ENCODE measurements around the gene TIMP3. TPM values are rescaled to one million over a fixed set of nuclear protein-coding genes. Genes with fewer than 3 reads are reported as not detected.

Gene TIMP3
- polyA plus RNA-seq, 1 donor (not counting 4 experiments of a cell fraction or from before 2014, with no cell fraction given), result 34.3 TPM

- Histone ChIP-seq H3K4me3 (ENCODE audit: control insufficient read depth in 2 of 3, extremely low read depth in 1 of 3, insufficient read depth in 2 of 3, low read depth in 1 of 3, low read length in 3 of 3) (no peak overlapping the region), H3K4me1 (ENCODE audit: control insufficient read depth, extremely low read depth, insufficient read depth, low read length) (no peaks in the 10 kb centered on the region), H3K36me3 (ENCODE audit: control insufficient read depth in 2 of 2, extremely low read depth in 1 of 2, insufficient read depth in 2 of 2, low read length in 2 of 2) (no peaks in the 10 kb centered on the region), H3K9ac (ENCODE audit: control insufficient read depth, extremely low read depth, insufficient read depth, low read length) (no peak overlapping the region), H3K27ac (ENCODE audit: control insufficient read depth, insufficient read depth, low read length) (no peak overlapping the region), H2AFZ (ENCODE audit: control insufficient read depth, low read length) (no peak overlapping the region), H3K79me2 (ENCODE audit: control insufficient read depth, insufficient read depth, low read length) (no peaks in the 10 kb centered on the region), H3K4me2 (ENCODE audit: control insufficient read depth, extremely low read depth, insufficient read depth, low read depth, low read length) (no peak overlapping the region), H4K20me1 (ENCODE audit: control insufficient read depth, extremely low read depth, insufficient read depth, low read length) (no peaks in the 10 kb centered on the region), H3K27me3 (ENCODE audit: control insufficient read depth, extremely low read depth, insufficient read depth, low read length) (peaks cover 2% of the 10 kb centered on the region), H3K9me3 (ENCODE audit: control insufficient read depth, low read depth, low read length) (no peaks in the 10 kb centered on the region), H3K9me1 (ENCODE audit: control insufficient read depth, extremely low read depth, insufficient read depth, low read length) (no peaks in the 10 kb centered on the region)
- dilution Hi-C loops (cut with MboI; ENCODE audit: extremely low pct_ligation_motif_present, low sequenced_read_pairs), result no loop called here
- TF ChIP-seq CTCF (optimal IDR thresholded peaks at IDR 0.05 in 1 of 3, IDR thresholded peaks at IDR 0.05 in 1 of 3, conservative IDR thresholded peaks at IDR 0.05 in 1 of 3; ENCODE audit: extremely low read depth in 1 of 3, insufficient read depth in 2 of 3, low read length in 3 of 3) (no peak), EZH2 (IDR thresholded peaks at IDR 0.05; ENCODE audit: low read length) (no peak)
- FAIRE-seq, result no peak
- no peak for DNase-seq (ENCODE audit: low read depth, low spot score)
Measured at GRCh38 chr22:32758866-32759385, 42.6 kb upstream of the TIMP3 start.

GRCh38 chr22:32760396-32760795 lies 41.1 kb upstream of the TIMP3 start:
- Histone ChIP-seq H3K4me1 (ENCODE audit: control insufficient read depth, extremely low read depth, insufficient read depth, low read length) (peaks cover 3% of the 10 kb centered on the region), H3K36me3 (ENCODE audit: control insufficient read depth in 2 of 2, extremely low read depth in 1 of 2, insufficient read depth in 2 of 2, low read length in 2 of 2) (no peaks in the 10 kb centered on the region), H3K4me2 (ENCODE audit: control insufficient read depth, extremely low read depth, insufficient read depth, low read depth, low read length) (no peak overlapping the region), H2AFZ (ENCODE audit: control insufficient read depth, low read length) (no peak overlapping the region), H3K9me1 (ENCODE audit: control insufficient read depth, extremely low read depth, insufficient read depth, low read length) (no peaks in the 10 kb centered on the region), H3K4me3 (ENCODE audit: control insufficient read depth in 2 of 3, extremely low read depth in 1 of 3, insufficient read depth in 2 of 3, low read depth in 1 of 3, low read length in 3 of 3) (no peak overlapping the region), H3K9me3 (ENCODE audit: control insufficient read depth, low read depth, low read length) (no peaks in the 10 kb centered on the region), H3K27ac (ENCODE audit: control insufficient read depth, insufficient read depth, low read length) (no peak overlapping the region), H3K27me3 (ENCODE audit: control insufficient read depth, extremely low read depth, insufficient read depth, low read length) (peaks cover 2% of the 10 kb centered on the region), H4K20me1 (ENCODE audit: control insufficient read depth, extremely low read depth, insufficient read depth, low read length) (no peaks in the 10 kb centered on the region), H3K79me2 (ENCODE audit: control insufficient read depth, insufficient read depth, low read length) (no peaks in the 10 kb centered on the region), H3K9ac (ENCODE audit: control insufficient read depth, extremely low read depth, insufficient read depth, low read length) (no peak overlapping the region)
- dilution Hi-C loops (cut with MboI; ENCODE audit: extremely low pct_ligation_motif_present, low sequenced_read_pairs), result no loop called here
- no peak for TF ChIP-seq CTCF (optimal IDR thresholded peaks at IDR 0.05 in 1 of 3, IDR thresholded peaks at IDR 0.05 in 1 of 3, conservative IDR thresholded peaks at IDR 0.05 in 1 of 3; ENCODE audit: extremely low read depth in 1 of 3, insufficient read depth in 2 of 3, low read length in 3 of 3)
- no peak for TF ChIP-seq EZH2 (IDR thresholded peaks at IDR 0.05; ENCODE audit: low read length)
- DNase-seq (ENCODE audit: low read depth, low spot score), result no peak
- no peak for FAIRE-seq
